ENCODE measurements around the gene MPP3.

MPP3 gene

DNA sequence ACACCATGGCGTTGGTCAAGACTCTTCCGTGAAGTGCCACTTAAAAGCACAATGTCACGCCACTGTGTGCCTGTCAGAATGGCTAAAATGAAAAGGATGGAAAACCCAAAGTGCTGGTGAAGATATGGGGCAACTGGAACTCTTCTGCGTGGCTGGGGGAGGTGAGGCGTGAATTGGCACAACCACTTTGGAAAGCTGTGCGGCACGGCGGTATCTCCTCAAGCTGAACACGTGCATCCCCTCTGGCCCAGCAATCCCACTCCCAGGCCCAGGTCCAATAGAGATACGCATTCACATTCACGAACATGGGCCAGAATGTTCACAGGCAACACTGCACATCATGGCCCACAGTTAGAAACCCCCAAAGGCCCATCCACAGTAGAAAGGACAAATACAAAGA lies 63.1 kb downstream of the MPP3 start:
- TF ChIP-seq, protein P1, sequence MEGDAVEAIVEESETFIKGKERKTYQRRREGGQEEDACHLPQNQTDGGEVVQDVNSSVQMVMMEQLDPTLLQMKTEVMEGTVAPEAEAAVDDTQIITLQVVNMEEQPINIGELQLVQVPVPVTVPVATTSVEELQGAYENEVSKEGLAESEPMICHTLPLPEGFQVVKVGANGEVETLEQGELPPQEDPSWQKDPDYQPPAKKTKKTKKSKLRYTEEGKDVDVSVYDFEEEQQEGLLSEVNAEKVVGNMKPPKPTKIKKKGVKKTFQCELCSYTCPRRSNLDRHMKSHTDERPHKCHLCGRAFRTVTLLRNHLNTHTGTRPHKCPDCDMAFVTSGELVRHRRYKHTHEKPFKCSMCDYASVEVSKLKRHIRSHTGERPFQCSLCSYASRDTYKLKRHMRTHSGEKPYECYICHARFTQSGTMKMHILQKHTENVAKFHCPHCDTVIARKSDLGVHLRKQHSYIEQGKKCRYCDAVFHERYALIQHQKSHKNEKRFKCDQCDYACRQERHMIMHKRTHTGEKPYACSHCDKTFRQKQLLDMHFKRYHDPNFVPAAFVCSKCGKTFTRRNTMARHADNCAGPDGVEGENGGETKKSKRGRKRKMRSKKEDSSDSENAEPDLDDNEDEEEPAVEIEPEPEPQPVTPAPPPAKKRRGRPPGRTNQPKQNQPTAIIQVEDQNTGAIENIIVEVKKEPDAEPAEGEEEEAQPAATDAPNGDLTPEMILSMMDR (IDR thresholded peaks at IDR 0.05; ENCODE audit: insufficient read depth, missing control alignments) = no peak
- no peak for FAIRE-seq
- DNase-seq (ENCODE audit: insufficient read length, low spot score) = no peak

DNA sequence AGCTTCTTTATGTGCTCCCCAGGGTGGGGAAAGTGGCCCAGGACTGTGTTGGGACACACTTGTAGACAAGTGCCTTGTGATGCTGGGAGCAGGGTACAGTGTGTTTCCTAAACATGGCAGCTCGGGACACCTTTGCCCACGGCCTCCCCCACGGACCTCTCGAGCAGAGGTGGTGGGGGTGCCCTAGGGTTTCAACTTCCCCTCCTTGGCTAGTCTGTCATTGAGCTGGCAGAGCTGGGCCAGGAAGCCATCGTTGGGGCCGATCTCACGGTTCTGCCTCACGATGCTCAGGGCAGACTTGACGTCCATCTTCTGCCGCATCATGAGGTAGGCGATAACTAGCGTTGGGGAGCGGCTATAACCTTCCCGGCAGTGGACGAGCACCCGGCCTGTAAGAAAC lies 63.5 kb downstream of the MPP3 start:
- TF ChIP-seq, protein P1 (IDR thresholded peaks at IDR 0.05; ENCODE audit: insufficient read depth, missing control alignments) = no peak
- FAIRE-seq (no peak), DNase-seq (ENCODE audit: insufficient read length, low spot score) (no peak)

DNA sequence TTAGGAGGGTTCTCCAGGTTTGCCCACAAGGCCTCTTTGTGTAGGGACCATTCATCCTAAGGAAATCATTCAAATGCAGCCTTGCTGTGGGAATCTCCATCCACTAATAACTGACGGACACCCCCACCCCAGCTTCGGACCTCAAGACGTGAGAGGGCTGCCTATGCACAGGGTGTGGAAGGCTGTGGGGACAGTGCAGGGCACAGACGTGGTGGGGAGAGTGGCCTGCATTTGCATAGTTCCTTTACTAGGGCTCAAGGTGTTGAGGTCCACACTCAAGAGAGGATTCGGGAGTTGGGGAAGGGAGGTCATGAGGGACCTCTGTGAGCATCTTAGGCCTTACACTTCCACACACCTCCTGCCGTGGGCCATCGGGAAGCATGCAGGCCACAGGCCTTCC lies 64.0 kb downstream of the MPP3 start:
- TF ChIP-seq, protein P1 (IDR thresholded peaks at IDR 0.05; ENCODE audit: insufficient read depth, missing control alignments) = no peak
- DNase-seq (ENCODE audit: insufficient read length, low spot score) = no peak
- FAIRE-seq = no peak

DNA sequence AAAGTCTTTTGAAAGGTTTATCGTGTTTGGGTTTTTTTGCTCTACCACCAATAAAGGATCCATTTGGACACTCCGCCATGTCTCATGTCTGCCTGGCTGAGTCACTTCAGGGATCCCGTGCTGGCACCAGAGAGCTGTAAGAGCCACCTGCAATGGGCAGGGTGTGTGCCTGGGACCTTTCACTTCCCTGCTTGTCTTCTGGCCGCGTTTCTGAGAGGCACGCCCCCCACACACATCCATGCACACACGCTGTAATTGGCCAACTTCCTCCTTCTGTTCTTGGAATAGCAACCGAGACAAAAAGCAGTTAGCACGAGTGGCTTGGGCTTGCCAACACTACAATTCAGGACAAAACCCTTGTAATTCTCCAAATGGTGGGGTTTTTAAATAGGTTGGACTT lies 64.6 kb downstream of the MPP3 start:
- DNase-seq (ENCODE audit: insufficient read length, low spot score) = no peak
- no peak for FAIRE-seq

DNA sequence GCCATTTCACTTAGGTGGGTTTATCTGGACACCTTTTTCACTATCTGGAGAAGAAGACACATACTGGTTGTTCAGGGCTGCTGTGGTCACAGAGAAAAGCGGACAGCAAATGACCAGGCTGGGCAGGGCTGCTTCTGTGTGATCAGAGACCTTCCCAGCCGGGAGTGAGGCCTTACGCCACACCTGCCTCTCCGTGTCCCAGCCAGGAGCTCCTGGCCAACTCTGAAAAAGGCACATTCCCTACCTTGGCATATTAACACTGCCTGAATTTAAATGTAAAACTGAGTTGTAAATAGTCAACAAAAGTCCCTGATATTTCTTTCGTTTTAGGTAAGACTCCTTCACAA lies 65.3 kb downstream of the MPP3 start:
- DNase-seq (ENCODE audit: insufficient read length, low spot score) = no peak
- TF ChIP-seq, protein P1 (IDR thresholded peaks at IDR 0.05; ENCODE audit: insufficient read depth, missing control alignments) = no peak
- FAIRE-seq = no peak

More for the DNA sequence above, 64.6 kb downstream of the MPP3 start:
- TF ChIP-seq, protein P1 (IDR thresholded peaks at IDR 0.05; ENCODE audit: insufficient read depth, missing control alignments) = no peak

DNA sequence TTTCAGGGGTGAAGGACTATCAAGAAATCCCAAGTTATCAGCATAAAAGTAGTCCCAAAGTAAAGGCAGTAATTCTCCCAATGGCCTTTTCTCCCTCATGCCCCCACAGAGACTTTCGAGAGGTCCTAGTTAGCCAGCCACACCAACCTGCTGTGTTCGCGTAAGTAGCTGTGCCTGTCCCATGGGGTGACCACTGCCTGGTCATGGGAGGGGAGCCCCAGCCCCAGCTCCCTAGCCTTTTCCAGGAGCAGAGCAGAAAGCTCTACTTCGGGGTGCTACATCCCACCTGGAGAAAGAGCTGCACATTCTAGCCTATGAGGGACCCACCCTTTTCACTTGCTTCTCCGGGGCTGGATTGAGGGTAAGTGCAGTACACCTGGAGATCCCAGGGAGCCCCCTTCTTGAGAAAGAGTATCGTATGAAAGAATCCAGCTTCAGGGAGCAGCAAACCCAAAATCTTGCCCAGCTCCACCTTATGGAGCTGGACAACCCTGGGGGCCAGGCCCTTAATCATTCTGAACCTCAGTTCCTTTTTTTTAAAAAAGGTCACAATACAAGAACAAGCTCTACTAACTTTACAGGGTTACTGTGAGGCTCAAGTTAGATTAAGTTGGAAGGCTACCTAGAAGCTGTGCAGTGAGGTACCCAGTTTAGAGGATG lies 65.8 kb downstream of the MPP3 start:
- no peak for DNase-seq (ENCODE audit: insufficient read length, low spot score)
- FAIRE-seq = no peak
- TF ChIP-seq, protein P1 (IDR thresholded peaks at IDR 0.05; ENCODE audit: insufficient read depth, missing control alignments) = no peak

DNA sequence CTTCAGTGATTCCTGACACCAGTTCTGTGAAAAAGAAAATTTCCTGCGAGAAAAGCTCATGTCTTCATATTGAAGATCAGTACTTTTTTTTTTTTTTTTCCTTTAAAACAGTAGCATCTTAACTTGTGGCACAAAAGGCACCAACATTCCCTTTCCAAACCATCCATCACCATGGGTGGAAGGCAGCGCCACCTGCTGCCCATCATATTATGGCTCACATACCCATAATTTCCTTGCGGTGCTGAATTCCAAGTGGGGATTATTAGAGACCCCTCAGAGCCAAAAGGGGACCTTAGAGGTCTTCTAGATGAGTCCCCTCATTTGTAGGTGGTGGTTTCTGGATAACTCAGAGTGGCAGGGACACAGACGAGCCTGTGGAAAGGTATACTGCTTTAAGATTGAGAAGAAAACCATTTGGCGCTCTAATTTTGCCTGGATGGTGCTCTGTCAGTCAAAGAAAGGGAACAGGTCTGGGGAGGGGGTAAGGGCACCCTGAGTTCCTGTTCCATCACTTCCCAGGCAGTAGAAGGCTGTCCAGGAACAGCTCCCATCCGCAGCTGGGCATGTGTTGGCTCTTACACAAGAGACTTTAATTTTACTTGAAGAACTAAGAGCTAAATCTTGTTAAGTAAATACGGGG lies 66.4 kb downstream of the MPP3 start:
- DNase-seq (ENCODE audit: insufficient read length, low spot score) (peak; percentile 60), FAIRE-seq (no peak)
- TF ChIP-seq, protein P1 (IDR thresholded peaks at IDR 0.05; ENCODE audit: insufficient read depth, missing control alignments) = peak; percentile 83
